C4-2B (cell line): ENCODE data around the gene TRPT1.
A peak's percentile ranks its signal among the peaks of the same experiment; 100 is the strongest.

Experiments
- H3K27ac ChIP-seq: fragments of 450-650 bp; 2 replicates; pipeline ENCODE4 v1.5.1; 2017
- CTCF ChIP-seq: fragments of 450-650 bp; conservative IDR thresholded peaks from 2 replicates; pipeline ENCODE4 v1.5.1; 2017; ENCODE audit warnings: mild to moderate bottlenecking
- ZFX ChIP-seq: fragments of 450-650 bp; IDR thresholded peaks from 2 replicates; pipeline ENCODE4 v1.6.1; 2017

Gene TRPT1

GRCh38 chr11:64219755-64220154, 6.2 kb downstream of the TRPT1 start:
- H3K27ac ChIP-seq, result no peak overlapping the region
- TF ChIP-seq ZFX (no peak), CTCF (no peak)

- H3K27ac ChIP-seq, result peak overlapping the region; percentile 7; the same call in 1 of the 2 replicates
- TF ChIP-seq CTCF (no peak), ZFX (no peak)
Measured at GRCh38 chr11:64219354-64219684, 6.7 kb downstream of the TRPT1 start.

GRCh38 chr11:64218628-64219353, 7.2 kb downstream of the TRPT1 start:
- TF ChIP-seq ZFX, result no peak
- no peak for TF ChIP-seq CTCF
- peak overlapping the region; percentile 7; the same call in 1 of the 2 replicates for H3K27ac ChIP-seq

GRCh38 chr11:64216879-64217278, 9.1 kb downstream of the TRPT1 start:
- TF ChIP-seq ZFX (no peak), CTCF (no peak)
- H3K27ac ChIP-seq, result no peak overlapping the region

GRCh38 chr11:64211181-64211872, 14.7 kb downstream of the TRPT1 start:
- TF ChIP-seq ZFX (no peak), CTCF (no peak)
- no peak overlapping the region for H3K27ac ChIP-seq

- TF ChIP-seq CTCF (no peak), ZFX (no peak)
- H3K27ac ChIP-seq, result no peak overlapping the region
Measured at GRCh38 chr11:64210301-64211020, 15.5 kb downstream of the TRPT1 start.

- H3K27ac ChIP-seq, result no peak overlapping the region
- no peak for TF ChIP-seq ZFX
- no peak for TF ChIP-seq CTCF
Measured at GRCh38 chr11:64209563-64209843, 16.5 kb downstream of the TRPT1 start.
